Activated CD4-positive, alpha-beta T cell treated with anti-CD3 and anti-CD28 coated beads for 1 hour (primary cell): ENCODE results near the gene PRELP.
"Not testable (repeated sequence)": the region's sequence is repeated elsewhere in the genome, so short reads cannot be mapped to it uniquely, and the experiment has no call there.

Experiments
- DNase-seq: peaks from one replicate; pipeline ENCODE4 v3.0.0-alpha.2; 2020

PRELP gene

DNA sequence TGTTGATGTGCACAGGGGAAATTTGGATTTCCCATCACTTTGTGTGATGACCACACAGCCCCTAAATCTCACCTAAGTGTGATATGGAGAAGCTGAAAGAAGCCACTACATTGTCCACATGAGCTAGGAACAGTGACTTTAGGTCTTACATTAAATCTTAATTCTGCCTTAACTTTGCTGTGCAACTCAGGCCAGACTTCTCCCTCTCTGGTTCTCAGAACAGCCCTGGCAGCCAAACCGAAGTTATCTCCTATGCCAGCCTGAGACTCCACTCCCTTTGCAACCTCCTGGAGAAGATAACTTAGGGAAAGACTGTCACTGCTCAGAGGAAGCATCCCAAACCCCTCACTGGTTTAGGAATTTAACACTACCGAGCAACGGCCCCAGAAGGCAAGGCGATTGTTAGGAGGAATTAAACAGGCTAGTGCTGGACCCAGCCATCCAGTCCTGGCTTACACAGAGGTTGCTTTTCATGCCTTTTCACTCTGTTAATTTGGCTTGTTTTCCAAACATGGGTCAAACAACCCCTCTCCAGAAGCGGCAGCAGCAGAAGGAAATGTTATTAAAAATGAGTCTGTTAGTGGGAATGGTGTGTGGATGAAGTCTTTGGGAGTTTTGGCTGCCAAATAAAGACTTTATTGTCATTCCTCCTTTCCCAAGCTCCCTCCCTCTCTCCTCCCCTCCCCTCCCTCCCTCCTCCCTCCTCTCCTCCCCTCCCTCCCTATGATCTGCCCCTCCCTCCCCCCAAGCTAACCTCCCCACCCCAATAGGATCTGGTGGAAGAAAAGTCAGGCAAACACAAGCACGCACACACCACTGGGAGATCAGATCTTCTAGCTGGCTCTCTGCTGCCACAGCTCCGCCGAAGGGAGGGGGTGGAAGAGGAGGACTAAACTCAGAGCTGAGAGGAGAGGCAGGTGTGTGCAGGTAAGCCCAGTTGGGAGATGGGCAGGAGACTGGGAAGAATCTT, at the start of gene PRELP:
Gene PRELP (plus strand): TSS at position 795 of the 970 bp plus-strand sequence. CDS start 7,379 bp downstream, outside the sequence.
- DNase-seq: no peak

DNA sequence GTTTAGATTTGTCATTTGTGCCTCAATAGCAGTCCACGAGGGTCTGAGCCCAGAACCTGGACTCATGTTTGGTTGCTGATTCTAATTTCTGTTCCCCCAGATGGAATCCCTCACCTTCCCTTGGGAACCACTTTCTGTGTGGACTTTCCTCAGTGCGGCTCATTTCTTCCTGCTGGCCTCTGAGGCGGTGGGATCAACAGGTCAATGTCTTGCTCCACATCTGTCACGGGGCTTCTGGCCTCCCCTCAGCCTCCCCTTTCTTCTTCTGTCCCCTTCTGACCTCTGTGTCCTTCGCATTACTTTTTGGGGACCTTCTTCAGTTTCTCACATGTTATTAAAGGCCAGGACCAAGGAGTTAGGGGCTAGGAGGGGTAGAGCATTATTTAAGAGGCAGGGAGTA, 49.2 kb upstream of the PRELP start:
- no peak for DNase-seq

GRCh38 chr1:203426870-203427269, 48.7 kb upstream of the PRELP start:
- no peak for DNase-seq

DNA sequence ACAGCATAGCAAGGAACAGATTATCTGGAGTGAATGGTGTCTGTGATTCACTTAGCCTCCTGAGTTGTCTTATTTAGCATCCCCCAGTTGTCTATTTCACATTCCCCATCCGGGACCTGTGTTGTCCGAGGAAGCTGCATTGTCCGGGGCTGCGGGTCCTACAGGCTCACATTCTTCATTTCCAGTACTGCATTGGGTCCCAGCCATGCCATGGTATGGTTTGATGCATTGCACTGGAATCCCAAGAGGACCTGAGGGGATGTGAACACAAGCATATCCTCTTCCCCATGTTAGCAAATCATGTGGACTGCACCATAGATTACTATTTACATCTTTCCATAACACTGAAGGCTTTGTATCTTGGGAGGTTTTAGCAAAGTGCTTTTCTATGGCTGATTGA, 48.2 kb upstream of the PRELP start:
- no peak for DNase-seq

- no peak for DNase-seq
Measured at GRCh38 chr1:203428981-203429599, 46.5 kb upstream of the PRELP start.

DNA sequence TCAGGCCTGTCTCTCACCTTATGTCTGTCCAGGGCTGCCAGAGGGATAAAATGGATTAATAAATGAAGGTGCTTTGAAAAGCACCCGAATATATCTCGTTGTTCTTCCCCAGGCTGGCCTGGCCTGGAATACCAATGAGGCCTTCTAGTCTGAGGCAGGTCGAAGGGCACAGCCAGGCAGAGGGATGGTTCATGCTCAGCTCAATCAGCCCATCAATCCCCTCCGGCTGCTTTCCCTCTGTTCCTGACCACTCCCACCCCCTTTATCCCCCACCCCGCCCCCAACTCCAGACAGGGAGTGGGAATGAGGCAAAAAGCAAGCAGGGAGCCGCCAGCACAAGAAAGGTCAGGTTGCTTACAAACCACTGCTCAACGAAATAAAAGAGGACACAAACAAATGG, 40.0 kb upstream of the PRELP start:
- DNase-seq: no peak

DNA sequence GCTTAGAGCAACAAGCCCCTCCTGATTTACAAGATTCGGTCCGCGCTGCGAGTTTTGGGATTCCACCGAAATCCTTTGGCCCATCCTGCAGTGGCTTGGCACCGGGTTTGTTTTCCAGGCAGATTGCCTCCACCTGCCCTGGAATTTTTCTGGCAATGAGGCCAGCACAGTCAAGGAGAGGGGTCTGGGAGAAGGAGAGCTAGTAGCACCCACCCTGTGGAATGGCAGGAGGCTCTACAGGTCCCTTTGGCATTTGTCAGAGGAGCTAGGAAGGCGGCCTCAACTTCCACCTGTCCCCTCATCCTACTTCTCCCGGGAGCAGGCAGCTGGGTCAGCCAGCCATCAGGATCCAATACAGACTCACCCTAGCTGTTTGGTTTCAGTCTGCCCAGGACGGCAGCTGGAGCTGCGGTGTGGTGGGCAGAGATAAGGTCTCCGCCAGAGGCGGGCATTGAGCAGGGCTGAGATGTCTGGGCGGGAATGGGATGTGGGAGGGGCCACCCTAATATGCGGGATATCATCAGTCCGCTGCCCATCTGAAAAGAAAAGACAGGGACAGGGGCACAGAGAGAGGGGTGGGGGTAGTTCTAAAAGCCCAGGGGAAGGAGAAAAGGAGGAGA, 37.8 kb upstream of the PRELP start:
- no peak for DNase-seq

GRCh38 chr1:203439131-203439730, 36.4 kb upstream of the PRELP start:
- no peak for DNase-seq

GRCh38 chr1:203440771-203441170, 34.8 kb upstream of the PRELP start:
- DNase-seq: no peak

DNA sequence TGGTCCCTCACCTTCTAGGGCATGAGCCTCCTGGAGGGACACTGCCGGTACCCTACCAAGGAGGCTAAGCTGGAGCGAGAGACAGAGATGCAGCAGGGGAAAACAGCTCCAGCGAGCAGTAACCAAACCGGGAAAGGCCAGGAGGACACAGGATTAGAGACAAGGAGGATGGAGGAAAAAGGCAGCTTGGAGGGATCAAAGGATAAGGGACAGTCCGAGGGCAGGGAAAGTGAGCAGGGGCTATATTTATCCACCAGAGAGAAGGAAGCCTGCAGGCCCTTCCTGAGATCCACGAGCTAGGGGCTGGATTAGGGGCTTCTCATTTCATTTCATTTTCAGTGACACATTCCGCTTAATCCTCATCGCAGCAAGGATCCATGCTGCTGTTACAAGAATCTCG, 33.8 kb upstream of the PRELP start:
- DNase-seq: no peak

DNA sequence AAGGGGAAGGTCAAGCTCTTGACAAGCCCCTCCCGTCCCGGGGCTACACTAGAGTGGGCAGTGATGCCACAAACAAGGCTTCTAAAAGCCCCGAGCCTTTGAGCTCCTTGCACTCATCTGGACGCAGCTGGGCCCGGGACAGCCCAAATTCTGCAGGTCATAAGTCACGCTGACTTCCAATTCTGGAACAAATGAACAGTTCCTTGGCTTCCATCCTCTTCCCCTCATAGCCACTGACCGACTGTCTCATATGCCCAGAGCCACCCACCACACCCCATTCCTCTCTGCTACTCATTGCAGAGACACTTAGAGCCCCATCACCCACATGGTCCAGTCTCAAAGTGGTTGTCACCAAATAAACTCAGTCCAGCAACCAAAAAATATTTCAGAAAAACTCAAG, 32.8 kb upstream of the PRELP start:
- no peak for DNase-seq

- DNase-seq: no peak
Measured at GRCh38 chr1:203443296-203443695, 32.3 kb upstream of the PRELP start.

DNA sequence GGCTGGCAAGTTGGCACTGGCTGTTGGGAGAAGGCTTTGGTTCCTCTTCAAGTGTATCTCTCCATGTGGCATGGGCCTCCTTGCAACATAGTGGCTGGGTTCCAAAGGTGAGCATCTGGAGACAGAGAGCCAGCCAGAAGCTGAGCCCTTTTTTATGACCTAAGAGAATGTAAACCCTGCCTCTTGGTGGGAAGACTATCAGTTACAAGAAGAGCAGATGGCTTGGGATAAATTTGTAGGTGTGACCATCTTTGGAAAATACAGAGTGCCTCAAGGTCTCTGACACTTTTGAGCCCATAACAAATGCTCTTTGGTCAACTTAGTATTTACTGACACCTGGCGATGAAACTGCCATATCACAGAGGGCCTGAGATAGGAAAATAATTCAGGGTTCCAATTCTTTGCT, 31.4 kb upstream of the PRELP start:
- DNase-seq: no peak

DNA sequence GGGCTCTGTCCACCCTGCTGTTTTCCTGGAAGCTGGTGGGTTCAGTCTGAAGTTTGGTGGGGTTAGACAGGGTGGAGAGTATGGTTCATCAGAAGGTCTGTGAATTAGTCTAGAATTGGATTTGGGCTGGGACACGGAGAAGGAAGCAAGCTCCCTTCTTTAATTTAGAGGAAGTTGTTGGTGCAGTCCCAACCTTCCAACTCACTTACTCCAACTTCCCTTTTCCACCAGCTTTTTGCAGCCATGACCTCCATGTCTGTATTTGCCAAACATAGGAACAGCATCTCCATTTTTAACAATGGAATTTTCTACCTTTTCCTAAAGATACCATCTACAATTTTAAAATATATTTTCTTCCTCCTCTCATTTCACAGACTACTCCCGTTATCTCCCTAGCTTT, 28.5 kb upstream of the PRELP start:
- DNase-seq: no peak

DNA sequence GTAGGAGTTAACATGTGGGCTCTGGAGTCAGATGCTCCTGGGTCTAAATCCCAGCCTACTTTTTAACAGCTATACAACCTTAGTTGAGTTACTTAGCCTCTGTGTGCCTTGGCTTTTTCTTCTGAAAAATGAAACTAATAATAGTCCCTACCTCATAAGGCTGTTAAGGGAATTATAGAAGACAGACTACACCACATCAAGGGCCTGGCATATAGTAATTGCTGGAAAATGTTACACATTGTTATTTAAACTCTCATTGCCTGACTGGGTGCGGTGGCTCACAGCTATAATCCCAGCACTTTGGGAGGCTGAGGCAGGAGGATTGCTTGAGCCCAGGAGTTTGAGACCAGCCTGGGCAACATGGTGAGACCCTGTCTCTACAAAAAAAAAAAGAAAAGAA, 28.0 kb upstream of the PRELP start:
- DNase-seq: not testable (repeated sequence)

DNA sequence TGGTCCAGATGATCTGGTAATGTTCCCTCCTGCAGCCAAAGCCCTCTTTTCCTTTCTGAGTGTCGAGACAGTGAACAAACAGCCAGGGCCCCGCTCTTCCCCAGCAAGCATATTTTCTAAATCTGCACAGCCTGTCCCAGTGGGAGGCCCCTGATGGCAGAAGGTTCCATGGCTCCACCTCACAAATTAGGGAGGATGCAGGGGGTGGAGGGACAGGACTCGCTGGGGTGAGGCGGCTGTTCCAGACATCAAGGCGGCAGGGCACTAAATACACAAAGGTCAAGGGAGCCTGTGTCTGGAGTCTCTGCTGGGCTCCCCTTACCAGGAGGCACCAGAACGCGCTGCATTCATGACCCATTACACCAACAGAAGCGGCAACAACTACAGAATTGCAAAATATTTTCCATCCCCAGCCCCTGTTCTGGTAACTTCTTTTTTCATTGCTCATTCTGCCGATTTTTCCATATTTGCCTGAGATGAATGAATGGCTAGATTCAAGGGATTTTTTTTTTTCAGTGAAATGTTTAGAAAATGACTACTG, 27.0 kb upstream of the PRELP start:
- no peak for DNase-seq

DNA sequence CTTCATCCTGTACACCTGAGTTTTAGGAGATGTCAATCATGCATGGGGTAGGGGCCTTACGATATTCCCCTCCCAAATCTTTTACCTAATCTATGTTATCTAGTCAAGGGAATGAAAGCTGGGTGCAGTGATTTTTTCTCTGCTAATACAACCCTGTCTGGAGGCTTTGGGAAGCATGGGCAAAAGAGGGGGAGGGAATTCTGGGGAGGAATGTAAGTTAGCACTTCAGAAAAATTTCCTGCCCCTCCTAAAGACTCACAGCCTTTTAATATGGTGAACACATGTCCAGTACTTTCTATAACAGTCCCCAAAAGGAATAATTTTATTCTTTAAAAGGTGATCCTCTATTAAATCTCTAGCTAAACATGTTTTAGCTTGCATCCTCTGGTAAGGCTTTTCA, 25.6 kb upstream of the PRELP start:
- DNase-seq: no peak

GRCh38 chr1:203450479-203451149, 25.0 kb upstream of the PRELP start:
- DNase-seq: no peak

- no peak for DNase-seq
Measured at GRCh38 chr1:203451836-203452784, 23.5 kb upstream of the PRELP start.

DNA sequence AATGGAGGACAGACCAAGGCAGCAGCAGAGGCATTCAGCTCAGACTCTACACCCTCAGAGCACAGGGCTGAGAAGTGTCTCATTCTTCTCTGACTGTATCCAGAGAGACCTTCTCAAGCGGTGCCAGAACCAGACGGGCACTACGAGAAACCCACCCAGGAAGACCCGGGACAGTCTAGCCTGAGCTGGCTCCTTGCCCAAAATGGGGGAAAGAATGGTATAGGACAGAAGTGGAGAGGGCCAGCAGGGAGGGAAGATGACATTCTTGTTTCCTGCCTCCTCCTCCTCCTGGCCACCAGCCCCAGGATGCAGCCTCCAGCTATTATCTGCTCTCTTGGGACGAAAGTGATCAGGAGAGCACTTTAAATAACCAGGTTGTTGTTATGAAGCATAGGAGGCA, 22.6 kb upstream of the PRELP start:
- DNase-seq: no peak

- DNase-seq: no peak
Measured at GRCh38 chr1:203453616-203454015, 22.0 kb upstream of the PRELP start.
